Muscle of arm (tissue), 14 donors: ENCODE data around the gene SHISAL2B. TPM values are rescaled to one million over a fixed set of nuclear protein-coding genes. Genes with fewer than 3 reads are reported as not detected.
"Not testable (repeated sequence)": the region's sequence is repeated elsewhere in the genome, so short reads cannot be mapped to it uniquely, and the experiment has no call there.

Experiments
- DNase-seq: peaks from one replicate; pipeline ENCODE4 v3.0.0-alpha.2; 2013
- long read RNA-seq, 11 donors: transcript quantifications; one replicate each; lab custom pipeline, GENCODE V29; 2026
- polyA plus RNA-seq, 12 donors: library from polyadenylated mRNA; unstranded; fragments of 120-200 nt; gene quantifications; one replicate each; pipeline ENCODE4 v1.2.1, GENCODE V29; 2013; ENCODE audit not compliant: insufficient read length in 12 of 12

SHISAL2B gene
- 1 to 10 TPM in 2 of 12 donors, under 1 TPM in 7, not detected in 3; 0.43 to 1.1 (median 0.77) TPM for polyA plus RNA-seq
- long read RNA-seq, donor 1, result 0 reads
- long read RNA-seq, donor 2, result 0 reads
- long read RNA-seq, donor 3, result 0 reads
- long read RNA-seq, donor 4, result 0 reads
- long read RNA-seq, donor 5, result 0 reads
- long read RNA-seq, donor 6, result 0 reads
- long read RNA-seq, donor 7, result 0 reads
- long read RNA-seq, donor 8, result 0 reads
- long read RNA-seq, donor 9, result 0 reads
- long read RNA-seq, donor 10, partial matches to known transcripts, result 0 of 1 reads
- long read RNA-seq, donor 10, other reads (novel, unspliced or antisense), result 0 of 1 reads
- long read RNA-seq, donor 11, result 0 reads

- peak; percentile 6 for DNase-seq
Observed at GRCh38 chr5:64690417-64691151, at the start of gene SHISAL2B. Gene SHISAL2B (plus strand): TSS chr5:64690503. CDS start chr5:64690624, 121 bp downstream.

- no peak for DNase-seq
Observed at GRCh38 chr5:64644831-64645230, 45.5 kb upstream of the SHISAL2B start.

DNA sequence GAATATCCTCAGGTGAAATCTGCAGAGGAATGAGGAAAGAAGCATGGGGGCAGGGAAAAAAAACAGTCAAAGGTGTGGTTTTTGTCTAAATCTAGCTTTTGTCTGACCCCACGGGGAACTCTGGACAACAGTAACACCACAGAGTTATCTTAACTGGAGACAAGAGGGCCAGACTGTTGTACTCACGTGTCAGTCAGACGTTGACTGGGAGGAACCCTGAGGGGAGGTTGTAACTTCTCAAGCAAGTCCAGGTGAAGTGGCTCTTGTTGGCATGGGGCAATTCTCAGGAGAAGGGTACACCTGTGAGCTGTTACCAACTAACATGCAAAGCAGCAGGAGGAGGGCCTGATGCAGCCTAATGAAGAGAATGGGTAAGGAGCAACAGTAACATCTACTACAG lies 44.1 kb upstream of the SHISAL2B start:
- no peak for DNase-seq

- no peak for DNase-seq
Observed at GRCh38 chr5:64649512-64649911, 40.8 kb upstream of the SHISAL2B start.

DNA sequence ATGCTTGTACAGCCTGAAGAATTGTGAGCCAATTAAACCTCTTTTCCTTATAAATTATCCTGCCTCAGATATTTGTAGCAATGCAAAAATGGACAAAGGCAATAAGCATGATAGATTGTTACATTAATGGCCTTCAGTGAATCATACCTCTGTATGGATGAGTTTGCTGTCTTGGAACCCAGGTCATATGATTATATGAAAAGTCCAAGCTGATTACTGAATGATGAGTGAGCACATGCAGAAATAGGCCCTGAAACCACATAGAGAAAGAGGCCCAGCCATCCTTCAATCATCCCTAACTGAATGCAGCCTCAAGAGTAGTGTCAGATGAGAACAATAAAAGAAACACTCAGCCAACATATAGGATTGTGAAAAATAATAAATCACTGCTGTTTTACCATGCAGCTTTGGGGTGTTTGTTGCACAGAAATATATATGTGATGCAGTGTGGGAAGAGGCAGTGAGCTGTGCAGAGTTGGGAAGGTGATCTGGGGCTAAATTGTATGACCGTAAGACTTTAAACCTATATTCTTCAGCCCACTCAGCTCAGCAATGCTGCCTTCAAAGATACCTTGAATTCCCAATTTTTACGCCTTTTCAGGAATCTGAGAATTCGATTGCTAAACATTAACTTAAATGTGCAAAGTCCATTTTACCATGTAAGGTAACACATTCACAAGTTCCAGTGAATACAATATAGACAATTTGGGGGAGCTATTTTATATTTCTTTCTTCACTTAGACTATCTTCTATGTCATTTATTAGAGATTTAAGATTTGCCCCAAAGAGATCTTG lies 36.3 kb upstream of the SHISAL2B start:
- no peak for DNase-seq

GRCh38 chr5:64654561-64654938 lies 35.8 kb upstream of the SHISAL2B start:
- DNase-seq, result no peak

GRCh38 chr5:64655596-64655995 lies 34.7 kb upstream of the SHISAL2B start:
- DNase-seq, result no peak

DNA sequence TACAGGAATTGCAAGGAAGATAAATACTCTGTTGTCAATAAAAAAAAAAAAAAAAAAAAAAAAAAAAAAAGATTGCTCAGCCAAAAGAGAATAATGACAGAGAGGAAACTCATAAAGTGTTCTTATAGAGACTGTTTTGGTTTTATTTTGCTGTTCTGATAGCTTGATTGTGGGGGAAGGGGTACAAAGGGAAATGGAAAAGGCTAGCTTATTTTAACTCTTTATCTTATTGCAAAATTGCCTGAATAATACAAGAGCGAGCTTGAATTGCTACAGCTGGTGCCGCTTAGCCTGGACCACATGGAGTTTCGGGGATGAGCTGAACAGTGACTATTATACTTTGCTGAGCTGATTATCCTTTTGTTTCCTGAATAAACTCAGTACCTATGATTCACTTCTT lies 31.0 kb upstream of the SHISAL2B start:
- no peak for DNase-seq

DNA sequence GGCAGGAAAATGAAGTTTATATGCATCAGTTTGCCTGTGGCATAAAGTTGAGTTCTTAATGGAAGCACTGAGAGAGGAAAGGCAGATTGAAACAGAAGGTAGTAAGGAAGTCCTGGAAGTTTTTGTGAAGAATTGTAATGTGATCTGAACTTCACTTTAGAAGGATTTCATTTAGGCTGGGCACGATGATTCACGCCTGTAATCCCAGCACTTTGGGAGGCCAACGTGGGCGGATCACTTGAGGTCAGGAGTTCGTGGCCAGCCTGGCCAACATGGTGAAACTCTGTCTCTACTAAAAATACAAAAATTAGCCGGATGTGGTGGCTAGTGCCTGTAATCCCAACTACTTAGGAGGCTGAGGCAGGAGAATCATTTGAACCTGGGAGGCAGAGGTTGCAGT lies 27.1 kb upstream of the SHISAL2B start:
- not testable (repeated sequence) for DNase-seq

GRCh38 chr5:64665243-64665642 lies 25.1 kb upstream of the SHISAL2B start:
- DNase-seq, result no peak

- DNase-seq, result no peak
Observed at GRCh38 chr5:64666078-64666477, 24.2 kb upstream of the SHISAL2B start.

DNA sequence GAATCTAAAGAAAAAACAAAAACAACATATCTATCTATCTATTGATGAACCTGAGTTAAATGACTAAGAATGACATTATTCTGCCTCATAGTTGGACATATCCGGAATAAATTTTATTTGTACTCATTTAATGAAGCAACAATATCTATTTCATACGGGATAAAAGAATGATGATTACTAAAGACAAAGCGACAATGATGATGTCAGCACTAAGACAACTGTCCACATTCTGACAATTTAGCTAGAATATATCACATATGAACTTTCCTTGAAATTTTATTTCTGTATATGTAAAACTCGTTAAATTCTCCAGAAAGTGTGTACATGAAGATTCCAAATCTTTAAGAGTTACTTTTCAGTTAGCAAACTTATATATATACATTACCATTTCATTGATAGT lies 23.2 kb upstream of the SHISAL2B start:
- DNase-seq, result no peak

GRCh38 chr5:64670277-64670676 lies 20.0 kb upstream of the SHISAL2B start:
- DNase-seq, result no peak

GRCh38 chr5:64671678-64672077 lies 18.6 kb upstream of the SHISAL2B start:
- DNase-seq, result no peak

- DNase-seq, result no peak
Observed at GRCh38 chr5:64678374-64678773, 11.9 kb upstream of the SHISAL2B start.

DNA sequence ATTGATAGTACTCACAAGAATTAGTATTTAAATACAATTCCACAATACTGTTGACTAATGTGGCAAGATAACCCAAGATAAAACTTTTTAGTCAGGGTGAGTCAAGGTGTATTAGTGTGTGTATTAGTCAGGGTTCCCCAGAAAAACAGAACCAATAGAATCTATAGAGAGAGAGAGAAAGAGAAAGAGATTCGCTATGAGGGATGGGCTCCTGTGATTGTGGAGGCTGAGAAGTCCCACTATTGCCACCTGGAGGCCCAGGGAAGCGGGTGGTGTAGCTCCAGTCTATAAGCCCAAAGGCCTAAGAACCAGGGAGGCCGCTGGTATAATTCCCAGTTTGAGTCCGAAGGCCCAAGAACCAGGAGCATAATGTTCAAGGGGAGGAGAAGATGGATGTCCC lies 10.0 kb upstream of the SHISAL2B start:
- DNase-seq, result no peak

DNA sequence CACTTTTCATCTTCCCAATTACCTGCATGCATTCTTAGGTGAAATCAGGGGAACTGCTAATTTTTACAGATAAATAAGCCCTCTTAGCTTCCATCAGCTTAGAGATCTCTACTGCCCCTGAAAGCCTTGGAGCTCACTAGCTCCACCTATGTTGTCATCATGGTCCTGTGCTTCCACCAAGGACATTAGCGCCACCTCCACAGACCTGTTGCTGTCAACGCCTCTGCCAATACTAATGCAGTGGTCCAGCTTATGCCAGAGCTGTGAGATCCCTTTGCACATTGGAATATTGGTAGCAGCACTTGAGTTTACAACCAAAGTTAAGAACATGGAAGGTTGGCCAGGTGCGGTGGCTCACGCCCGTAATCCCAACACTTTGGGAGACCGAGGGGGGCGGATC lies 7.7 kb upstream of the SHISAL2B start:
- no peak for DNase-seq

DNA sequence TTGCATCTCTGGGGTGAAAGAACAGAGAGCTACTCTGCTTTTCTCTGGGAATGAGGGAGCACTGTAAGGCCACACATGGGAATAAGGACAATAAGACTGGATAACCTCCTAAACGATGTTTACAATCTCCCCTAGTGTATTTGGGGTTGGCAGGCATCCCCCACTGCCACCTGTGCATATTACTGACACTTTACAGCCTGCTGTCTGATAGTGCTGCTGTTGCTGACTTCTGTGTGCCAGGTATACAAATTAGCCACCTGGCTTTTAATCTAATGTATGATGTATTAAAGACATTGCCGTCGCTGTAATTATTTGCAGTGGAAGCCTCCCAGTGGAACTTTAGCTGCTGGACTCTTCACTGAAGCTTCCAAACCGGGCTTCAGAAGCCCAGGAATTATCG lies 4.4 kb upstream of the SHISAL2B start:
- no peak for DNase-seq

DNA sequence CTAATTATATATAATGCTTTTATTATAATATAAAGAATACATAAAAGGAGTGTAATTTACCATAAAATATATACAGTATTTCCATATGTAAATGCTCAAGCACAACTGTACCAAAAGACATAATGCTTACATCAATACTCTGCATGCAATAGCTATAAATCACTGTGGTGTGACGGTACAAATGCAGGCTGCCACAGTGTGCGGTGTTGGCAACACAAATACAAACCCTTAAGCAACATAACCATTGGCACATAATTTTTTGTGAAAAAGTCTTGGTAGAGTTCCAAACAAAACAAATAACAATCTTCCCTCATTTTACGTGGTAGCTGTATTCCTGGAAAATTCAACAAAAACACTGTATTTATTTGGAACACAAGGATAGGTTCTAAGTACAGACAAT lies 1.9 kb upstream of the SHISAL2B start:
- DNase-seq, result no peak

GRCh38 chr5:64688965-64689364 lies 1.3 kb upstream of the SHISAL2B start:
- no peak for DNase-seq

- DNase-seq, result no peak
Observed at GRCh38 chr5:64690104-64690416, 243 bp upstream of the SHISAL2B start.

GRCh38 chr5:64691291-64691690 lies 988 bp downstream of the SHISAL2B start:
- DNase-seq, result no peak

GRCh38 chr5:64693636-64694035 lies 3.3 kb downstream of the SHISAL2B start:
- DNase-seq, result no peak
